Gastrocnemius medialis (tissue), 4 donors: Measurements from ENCODE around the gene SCGB3A2.

Source experiments
- CTCF ChIP-seq, 5 experiments: fragments of 450-650 bp in 3 of 5; fragments of 200-600 bp in 2 of 5; sonication (generic) in 2 of 5; IDR thresholded peaks in 4 of 5; conservative IDR thresholded peaks in 1 of 5; 1 replicate in 4 of 5; 2 replicates in 1 of 5; pipeline ENCODE4 v1.5.1; 2016 to 2019; ENCODE audit warnings: antibody characterized with exemption in 5 of 5, mild to moderate bottlenecking in 3 of 5, moderate library complexity in 3 of 5
- POLR2A ChIP-seq, 2 donors: fragments of 450-650 bp; IDR thresholded peaks; one replicate each; pipeline ENCODE4 v1.6.1; 2017; ENCODE audit warnings: antibody characterized with exemption in 2 of 2, mild to moderate bottlenecking in 2 of 2, moderate library complexity in 2 of 2

- TF ChIP-seq CTCF (IDR thresholded peaks at IDR 0.05 in 4 of 5, conservative IDR thresholded peaks at IDR 0.05 in 1 of 5) = no peak
- TF ChIP-seq POLR2A (IDR thresholded peaks at IDR 0.05) = no peak
Observed at GRCh38 chr5:147906326-147907095, 28.0 kb downstream of the SCGB3A2 start, which contains the start of gene C5orf46.
